GM21619 (cell line): ENCODE data around the gene TUT4.

Experiments used
- ATAC-seq: cut with Tn5 transposase; IDR thresholded peaks from one replicate; pipeline ENCODE4 v1.9.1; 2021; ENCODE audit not compliant: unreplicated experiment

TUT4 gene

DNA sequence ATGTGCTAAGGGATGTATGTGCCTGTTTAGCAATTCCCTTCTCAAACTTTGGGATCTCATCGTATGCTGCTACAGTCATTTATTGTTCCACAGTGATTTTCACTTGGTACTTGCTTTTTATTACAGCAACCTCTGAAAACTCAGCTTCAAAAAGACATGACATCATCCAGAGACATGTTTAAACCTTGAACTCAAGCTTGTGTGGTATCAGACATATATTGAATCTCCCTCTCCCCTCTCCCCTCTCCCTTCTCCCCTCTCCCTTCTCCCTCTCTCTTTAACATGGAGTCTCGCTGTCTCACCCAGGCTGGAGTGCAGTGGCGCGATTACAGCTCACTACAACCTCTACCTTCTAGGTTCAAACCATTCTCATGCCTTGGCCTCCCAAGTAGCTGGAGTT is 19.5 kb upstream of the TUT4 start:
- ATAC-seq = no peak

DNA sequence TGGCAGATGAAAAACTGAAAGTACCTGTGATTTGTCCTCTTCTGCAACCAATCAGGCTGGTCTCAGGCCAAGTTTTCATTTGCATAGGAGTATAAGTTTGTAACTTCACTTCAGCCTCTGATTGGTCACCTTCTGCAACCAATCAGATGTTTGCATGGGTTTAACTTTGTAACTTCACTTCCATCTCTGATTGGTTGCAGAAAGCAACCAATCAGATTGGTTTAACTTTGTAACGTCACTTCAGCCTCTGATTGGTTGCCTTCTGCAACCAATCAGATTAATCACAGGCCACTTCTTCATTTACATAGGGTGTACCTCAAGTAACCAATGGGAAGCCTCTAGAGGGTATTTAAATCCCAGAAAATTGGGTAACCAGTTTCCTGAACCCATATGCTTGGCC is 18.9 kb upstream of the TUT4 start:
- ATAC-seq = no peak

DNA sequence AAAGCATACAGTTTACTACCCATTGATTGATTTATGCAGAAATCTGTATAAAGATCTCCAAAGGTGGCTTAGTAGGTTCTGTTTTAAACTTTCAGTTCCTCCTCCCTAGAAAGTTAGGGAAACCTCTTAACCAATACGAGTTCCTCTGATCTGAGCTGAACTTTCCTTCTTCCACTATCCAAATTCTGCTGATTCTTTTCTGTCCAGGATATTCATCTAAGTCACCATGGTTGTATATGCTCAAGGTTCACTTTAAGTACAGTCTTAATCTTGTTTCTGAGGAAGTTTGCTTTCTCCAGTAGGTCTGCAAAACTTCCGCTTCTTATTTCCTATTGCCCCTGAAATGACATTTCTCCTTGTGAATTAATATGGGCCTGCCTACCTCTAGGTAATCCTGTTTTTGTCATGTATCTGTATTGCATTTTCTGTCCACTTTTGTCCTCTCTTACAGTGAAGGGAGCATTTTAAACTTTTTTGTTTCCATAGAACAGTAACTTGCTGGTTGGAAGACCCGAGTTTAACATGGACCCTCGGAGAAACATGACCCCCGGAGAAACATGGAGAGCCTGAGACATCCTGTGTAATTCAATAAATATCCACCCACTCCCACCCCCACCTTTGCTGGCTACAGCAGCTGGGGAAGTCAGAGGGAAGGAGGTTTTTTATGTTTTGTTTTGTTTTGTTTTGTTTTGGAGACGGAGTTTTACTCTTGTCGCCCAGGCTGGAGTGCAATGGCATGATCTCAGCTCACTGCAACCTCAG is 16.7 kb upstream of the TUT4 start:
- no peak for ATAC-seq

DNA sequence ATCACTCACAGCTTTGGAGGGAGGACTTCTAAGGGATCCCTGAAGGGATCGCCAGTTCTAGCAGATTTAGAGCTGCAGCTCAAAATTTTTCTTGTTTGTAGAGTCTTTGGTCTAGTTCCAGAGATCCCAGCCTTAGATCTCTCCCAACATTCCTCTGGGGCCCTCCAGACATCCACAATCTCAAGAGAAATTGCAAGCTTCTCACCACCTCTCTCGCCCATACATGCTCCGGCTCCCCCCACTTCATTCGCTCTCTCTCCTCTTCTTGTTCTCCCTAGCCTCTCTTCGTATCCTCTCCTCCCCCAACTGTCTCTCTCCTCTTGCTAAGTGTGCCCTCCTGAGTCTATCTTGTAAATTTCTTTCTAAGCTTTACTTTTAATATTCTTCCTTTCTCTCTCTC is 15.1 kb upstream of the TUT4 start:
- no peak for ATAC-seq

DNA sequence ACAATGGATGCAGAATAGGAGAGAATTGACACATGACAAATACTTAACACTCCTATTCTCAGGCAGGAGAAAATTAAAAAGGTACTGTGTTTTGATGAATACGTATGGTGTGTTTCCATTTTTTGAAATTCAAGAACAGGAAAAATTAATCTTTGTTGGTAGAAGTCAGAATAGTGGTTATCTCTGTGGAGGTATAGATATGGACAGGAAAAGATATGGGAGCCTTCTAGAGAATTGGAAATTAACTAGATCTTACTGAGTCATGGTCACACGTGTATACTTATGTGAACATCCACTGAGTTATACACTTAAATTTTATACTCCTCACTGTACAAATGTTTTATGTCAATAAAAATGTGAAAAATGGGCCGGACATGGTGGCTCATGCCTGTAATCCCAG is 9.9 kb upstream of the TUT4 start:
- ATAC-seq = no peak

DNA sequence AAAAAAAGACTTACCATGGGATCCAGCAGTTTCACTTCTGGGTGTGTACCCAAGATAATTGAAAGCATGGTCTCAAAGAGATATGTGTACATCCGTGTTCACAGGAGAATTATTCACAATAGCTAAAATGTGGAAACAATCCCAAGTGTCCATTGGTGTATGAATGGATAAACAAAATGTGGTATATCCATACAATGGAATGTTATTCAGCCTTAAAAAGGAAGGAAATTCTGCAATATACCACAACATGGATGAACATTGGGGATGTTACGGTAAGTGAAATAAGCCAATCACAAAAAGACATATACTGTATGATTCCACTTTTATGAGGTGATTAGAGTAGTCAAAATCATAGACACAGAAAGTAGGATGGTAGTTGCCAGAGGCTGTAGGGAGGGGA is 7.0 kb upstream of the TUT4 start:
- no peak for ATAC-seq

DNA sequence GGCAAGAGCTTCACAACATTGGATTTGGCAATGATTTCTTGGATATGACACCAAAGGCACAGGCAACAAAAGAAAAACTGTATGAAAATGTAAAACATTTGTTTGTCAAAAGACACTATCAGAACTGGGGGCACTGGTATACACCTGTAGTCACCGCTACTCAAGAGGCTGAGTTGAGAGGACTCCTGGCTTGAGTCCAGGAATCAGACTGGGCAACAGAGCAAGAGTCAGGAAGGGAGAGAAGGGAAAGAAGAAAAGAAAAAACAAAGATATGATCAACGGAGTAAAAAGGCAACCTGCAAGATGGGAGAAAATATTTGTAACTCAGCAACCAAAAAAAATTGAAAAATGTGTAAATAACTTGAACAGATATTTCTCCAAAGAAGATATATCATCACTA is 6.0 kb upstream of the TUT4 start:
- no peak for ATAC-seq

DNA sequence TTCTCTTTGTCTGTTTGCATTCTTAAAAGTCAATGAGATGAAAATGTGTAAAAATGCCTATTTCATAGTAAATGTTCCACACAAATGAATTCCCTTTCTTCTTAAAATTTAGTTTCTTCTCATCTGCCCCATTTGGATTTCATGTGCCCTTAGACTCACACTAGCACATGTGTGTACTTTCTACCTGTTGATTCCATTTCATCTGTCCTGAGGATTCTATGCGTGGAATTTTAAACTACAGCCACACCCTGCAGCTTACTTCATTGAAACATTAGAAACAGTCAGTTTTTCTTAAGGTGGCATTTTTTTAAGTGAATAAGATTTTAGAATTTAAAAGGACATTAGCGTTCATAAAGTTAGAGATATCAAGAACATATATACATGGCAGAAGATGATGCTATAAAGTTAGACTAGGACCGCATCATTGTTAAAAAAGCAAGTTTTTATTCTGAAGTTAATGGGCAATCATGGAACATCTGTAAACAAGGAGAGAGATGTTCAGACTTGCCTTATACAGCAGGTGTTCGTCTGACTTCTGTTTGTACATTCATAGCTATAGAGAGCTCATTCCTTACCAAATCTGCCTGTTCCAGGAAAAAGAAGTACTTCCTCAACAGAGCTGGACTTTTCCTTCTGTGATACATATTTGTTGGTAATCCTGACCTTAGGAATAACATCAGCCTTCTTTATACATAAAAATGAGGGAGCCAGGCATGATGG is 3.9 kb upstream of the TUT4 start:
- ATAC-seq = no peak

DNA sequence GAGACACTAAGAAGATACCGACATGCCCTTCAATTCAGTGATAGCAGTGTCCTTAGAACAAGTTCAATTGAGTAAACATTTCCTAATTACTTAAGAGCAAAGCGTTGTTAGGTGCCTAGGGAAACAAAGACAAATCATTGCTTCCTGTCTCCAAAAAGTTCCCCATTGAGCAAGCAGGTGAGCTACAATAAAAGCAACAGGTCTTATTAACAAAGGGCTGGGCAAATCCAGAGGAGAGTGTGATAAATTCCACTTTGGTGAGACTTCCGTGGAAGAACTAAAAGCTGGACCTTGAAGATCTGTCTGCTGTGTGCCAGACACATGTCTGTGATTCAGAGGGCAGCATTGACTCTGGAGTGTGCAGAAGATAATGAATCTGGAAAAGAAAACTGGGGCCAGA is 1.9 kb upstream of the TUT4 start:
- ATAC-seq = no peak

DNA sequence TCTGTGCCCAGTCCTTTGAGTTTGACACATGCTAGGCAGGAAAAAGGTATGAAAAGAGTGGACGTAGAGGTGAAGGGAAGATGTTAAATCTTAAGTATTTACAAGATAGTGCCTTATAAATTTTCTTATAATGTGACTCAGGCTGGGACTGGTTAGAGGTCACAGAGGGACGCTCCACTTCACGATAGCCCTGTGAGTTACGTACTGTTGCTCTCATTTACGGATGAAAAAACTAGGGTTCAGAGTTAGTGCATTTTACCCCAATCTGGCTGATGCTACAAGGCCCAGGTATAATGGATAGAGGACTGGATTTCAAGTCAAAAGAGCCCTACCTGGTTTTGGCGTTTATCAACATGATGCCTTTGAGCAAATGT is 1.4 kb upstream of the TUT4 start:
- ATAC-seq = no peak

DNA sequence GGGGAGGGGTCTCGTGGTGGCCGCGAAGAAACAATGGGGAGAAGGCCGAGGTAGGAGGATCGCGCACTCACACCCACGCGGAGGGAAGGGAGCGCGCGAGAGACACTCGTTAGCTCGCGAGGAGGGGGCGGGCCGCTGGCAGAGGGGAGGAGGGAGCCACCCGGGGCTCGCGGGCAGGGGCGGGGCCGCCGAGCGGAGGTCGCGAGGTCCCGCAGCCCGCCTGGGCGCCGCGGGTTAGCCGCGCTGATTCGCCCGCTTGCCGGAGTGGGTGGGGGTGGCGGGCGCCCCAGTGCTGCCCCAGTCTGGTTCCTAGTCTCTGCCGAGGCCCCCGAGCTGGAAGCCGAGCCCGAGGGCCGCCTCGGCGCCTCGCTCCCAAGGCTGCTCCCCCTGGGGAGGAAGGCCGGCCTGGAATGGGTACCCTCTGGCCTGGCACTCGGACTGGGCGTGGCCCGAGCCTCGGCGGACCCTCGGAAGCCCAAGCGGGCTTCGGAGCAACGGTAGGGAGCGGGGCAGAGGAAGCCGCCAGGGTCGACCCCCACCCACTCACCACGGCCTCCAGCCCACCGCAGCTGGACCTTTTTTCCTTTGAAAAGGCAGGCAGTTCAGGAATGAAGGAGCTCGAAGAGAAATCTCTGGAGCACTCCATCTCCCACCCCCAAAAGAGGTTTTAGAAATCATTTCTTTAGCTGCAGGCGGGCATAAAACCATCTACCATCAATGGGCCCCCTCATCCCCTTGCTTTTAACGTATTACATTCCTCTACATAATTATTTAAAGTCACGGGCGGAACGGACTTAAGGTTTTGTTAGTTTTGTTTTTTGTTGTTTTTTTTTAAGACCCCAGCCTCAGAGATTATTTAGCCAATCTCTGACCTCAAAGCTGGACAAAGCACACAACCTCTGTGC is 722 bp upstream of the TUT4 start:
- peak; percentile 57 for ATAC-seq

DNA sequence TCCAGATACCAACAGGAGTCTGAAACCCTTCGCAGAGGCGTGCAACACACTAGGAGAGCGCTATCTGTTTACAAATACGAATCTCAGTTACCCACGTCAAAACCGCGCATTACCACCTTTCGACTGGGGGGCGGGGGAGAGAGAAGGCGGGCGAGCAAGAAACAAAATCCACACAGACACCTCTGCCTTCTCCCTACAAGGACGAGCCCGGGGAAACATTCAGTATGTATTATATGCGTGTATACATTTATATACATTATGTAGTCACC is 722 bp downstream of the TUT4 start:
- ATAC-seq = peak; percentile 37

DNA sequence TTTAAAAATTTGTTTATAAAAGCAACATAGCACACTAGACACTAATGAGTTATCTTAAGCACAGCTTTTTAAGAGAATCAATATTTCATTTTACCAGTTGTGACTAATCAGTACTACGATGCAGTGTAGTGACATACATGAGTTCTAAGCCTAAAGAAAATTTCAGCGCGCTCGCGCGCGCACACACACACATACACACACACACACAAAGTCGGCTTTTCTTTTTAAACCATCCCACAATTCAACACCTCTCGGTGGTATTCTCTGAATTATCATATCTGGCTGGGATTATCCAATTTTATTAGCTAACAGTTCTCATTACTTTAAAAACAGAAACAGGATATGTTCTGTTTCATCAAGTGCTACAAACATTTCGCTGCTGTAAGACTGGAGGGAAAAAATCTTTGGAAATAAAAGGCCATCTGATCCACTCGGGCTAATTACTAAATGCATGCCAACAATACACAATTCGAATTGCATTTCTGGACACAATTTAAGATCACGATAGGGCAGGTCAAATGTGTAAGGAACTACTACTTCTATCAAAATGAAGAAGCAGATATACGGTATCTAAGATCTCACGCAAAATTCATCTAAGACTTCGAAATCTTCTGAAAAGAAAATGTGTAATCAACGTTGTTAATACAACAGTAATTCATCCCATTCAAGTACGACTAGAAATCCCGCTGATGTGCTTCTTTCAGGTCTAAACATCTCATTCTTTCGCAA is 1.2 kb downstream of the TUT4 start:
- no peak for ATAC-seq

DNA sequence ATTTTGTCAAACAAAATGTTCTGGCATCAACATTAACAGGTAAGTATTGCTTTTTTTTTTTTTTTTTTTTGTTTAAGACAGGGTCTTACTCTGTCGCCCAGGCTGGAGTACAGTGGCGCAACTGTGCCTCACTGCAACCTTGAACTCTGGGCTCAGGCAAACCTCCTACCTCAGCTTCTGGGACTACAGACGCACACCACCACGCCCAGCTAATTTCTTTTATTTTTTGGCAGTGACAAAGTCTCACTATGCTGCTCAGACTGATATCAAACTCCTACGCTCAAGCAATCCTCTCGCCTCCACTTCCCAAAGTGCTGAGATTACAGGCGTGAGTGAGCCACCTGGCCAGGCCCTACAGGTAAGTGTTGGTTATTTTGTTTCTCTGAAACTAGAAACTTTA is 2.4 kb downstream of the TUT4 start:
- ATAC-seq = no peak

DNA sequence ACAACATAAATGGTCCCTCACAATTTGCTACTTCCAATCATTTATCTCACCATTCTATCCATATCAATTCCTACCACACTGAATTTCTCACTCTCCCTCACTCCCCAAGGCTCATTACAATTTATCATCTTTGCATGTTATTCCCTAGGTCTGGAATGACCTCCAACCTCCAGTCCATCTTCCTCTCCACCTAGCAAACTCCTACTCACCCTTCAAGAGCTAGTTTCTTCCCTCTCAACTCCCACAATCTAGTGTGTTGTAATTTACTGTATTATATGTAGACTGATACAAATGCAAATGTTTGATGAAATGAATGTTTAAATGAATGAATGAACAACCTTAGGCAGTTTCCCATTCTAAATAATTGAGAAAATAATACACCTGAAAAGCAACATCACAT is 3.6 kb downstream of the TUT4 start:
- ATAC-seq = no peak

DNA sequence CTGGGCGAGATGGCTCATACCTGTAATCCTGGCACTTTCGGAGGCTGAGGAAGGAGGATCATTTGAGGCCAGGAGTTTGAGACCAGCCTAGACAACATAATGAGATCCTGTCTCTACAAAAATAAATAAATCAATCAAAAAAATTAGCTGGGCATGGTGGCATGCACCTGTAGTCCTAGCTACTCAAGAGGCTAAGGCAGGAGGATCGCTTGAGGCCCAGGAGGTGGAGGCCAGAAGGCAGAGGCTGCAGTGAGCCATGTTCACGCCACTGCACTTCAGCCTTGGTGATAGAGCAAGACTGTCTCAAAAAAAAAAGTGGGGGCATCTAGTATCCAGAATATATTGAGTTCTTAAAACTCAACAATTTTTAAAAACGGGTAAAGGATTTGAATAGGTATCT is 6.0 kb downstream of the TUT4 start:
- no peak for ATAC-seq

DNA sequence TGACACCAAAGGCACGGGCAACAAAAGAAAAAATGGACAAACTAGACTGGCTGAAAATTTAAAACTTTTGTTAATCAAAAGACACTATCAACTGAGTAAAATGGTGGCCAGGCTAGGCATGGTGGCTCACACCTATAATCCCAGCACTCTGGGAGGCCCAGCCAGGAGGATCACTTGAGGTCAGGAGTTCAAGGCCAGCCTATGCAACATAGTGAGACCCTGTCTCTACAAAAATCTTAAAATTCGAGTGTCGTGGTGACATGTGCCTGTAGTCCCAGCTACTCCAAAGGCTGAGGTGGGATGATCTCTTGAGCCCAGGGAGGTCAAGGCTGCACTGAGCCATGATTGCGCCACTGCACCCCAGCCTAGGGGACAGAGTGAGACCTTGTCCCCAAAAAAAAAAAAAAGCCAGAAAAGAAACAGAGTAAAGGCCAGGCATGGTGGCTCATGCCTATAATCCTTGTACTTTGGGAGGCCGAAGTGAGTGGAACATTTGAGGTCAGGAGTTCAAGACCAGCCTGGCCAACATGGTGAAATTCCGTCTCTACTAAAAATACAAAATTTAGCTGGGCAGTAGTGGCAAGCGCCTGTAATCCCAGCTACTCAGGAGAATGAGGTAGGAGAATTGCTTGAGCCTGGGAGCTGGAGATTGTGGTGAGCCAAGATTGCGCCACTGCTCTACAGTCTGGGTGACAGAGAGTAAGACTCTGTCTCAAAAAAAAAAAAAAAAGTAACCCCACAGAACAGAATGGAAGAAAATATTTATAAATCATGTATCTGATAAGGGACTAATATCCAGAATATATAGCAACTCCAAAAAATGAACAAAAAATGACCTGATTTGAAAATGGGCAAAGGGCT is 8.0 kb downstream of the TUT4 start:
- no peak for ATAC-seq

DNA sequence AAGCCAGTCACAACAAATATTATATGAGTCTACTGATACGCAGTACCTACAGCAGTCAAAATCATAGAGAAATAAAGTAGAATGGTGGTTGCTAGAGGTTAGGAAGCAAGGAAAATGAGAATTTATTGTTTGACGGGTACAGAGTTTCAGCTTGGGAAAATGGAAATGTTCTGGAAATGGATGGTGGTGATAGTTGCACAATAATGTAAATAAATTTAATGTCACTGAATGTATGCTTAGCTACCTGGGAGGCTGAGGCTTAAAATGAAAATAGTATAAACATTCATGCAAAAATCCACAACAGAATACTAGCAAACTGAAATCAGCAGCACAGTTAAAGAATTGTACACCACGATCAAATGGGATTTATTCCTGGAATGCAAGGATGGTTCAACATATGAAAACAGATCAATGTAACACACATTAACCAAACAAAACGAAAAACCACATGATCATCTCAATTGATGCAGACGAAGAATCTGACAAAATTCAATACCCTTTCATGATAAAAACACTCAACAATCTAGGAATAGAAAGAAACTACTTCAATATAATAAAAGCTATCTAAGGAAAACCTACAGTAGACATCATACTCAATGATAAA is 10.7 kb downstream of the TUT4 start:
- ATAC-seq = no peak

DNA sequence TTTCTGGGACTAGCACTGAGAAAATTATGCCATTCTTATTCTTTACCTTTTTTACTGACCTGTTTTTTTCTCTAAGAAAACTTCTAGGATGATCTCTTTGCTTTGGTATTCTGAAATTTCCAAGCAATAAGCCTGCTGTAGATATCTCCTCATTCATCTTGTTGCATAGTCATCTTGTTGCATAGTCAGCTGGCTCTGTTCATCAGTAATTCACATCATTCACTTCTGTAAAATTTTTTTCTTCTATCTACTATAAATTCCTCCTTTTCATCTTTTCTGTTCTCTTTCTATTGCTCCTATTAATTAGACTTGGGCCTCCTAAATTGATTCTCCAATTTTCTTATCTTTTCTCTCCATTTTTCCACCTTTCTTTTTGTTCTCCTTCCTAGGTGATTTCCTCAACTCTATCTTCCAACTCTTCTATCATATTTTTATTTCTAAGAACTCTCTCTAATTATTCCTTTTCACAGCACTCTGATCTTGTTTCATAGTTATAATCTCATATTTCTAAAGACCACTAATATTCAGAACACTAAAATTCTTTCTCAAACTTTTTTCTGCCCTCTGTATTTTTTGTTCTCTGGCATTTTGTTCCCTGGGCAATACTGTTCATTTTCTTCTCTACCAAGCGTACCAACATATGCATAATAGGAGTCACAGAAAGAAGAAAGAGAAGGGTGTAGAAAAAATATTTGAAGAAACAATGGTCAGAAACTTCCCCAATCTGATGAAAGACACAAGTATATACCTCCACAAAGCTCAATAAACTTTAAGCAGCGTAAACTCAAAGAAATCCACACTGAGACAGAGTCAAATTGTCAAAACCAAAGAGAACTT is 17.7 kb downstream of the TUT4 start:
- ATAC-seq = no peak
